SK-N-SH treated with all-trans-retinoic acid at 6 μM for 48 hours (cell line): ENCODE results near the gene LAMTOR4.

Source experiments
- ARNTL ChIP-seq: fragments of 450-650 bp; formaldehyde crosslinking; IDR thresholded peaks from 2 replicates; pipeline ENCODE4 v1.5.0; 2020; ENCODE audit warnings: low read depth, mild to moderate bottlenecking, moderate library complexity, borderline replicate concordance
- CSDC2 ChIP-seq: fragments of 250-450 bp; sonication (Bioruptor Pico); IDR thresholded peaks from 2 replicates; pipeline ENCODE4 v1.5.0; 2020; ENCODE audit warnings: mild to moderate bottlenecking, moderate library complexity
- GLIS3 ChIP-seq: fragments of 250-450 bp; sonication (Bioruptor Pico); IDR thresholded peaks from 2 replicates; pipeline ENCODE4 v1.5.0; 2020; ENCODE audit warnings: mild to moderate bottlenecking, moderate library complexity
- ISL1 ChIP-seq: fragments of 250-450 bp; sonication (Bioruptor Pico); IDR thresholded peaks from 2 replicates; pipeline ENCODE4 v2.1.2; 2022; ENCODE audit warnings: mild to moderate bottlenecking, moderate library complexity
- OSR1 ChIP-seq: fragments of 250-450 bp; sonication (Bioruptor Pico); IDR thresholded peaks from 2 replicates; pipeline ENCODE4 v1.8.0; 2022; ENCODE audit warnings: moderate library complexity, mild to moderate bottlenecking, inconsistent platforms
- SNAI2 ChIP-seq: fragments of 250-450 bp; sonication (Bioruptor Pico); IDR thresholded peaks from 2 replicates; pipeline ENCODE4 v1.5.0; 2020; ENCODE audit warnings: mild to moderate bottlenecking, moderate library complexity
- TCF4 ChIP-seq: fragments of 250-450 bp; sonication (Bioruptor Pico); IDR thresholded peaks from 2 replicates; pipeline ENCODE4 v1.8.0; 2021; ENCODE audit warnings: mild to moderate bottlenecking, moderate library complexity, borderline replicate concordance
- ZC3H10 ChIP-seq: fragments of 250-450 bp; sonication (Bioruptor Pico); IDR thresholded peaks from 2 replicates; pipeline ENCODE4 v1.5.1; 2021; ENCODE audit warnings: mild to moderate bottlenecking, moderate library complexity
- ZFP30 ChIP-seq: fragments of 450-650 bp; formaldehyde crosslinking; IDR thresholded peaks from 2 replicates; pipeline ENCODE4 v1.5.0; 2022; ENCODE audit warnings: mild to moderate bottlenecking, moderate library complexity
- ZNF565 ChIP-seq: fragments of 450-650 bp; formaldehyde crosslinking; conservative IDR thresholded peaks from 2 replicates; pipeline ENCODE4 v1.5.0; 2020; ENCODE audit warnings: low read depth, mild to moderate bottlenecking, moderate library complexity
- ZNF70 ChIP-seq: fragments of 450-650 bp; formaldehyde crosslinking; IDR thresholded peaks from 2 replicates; pipeline ENCODE4 v1.5.0; 2020; ENCODE audit warnings: mild to moderate bottlenecking, moderate library complexity
- ZNF8 ChIP-seq: fragments of 450-650 bp; formaldehyde crosslinking; IDR thresholded peaks from 2 replicates; pipeline ENCODE4 v1.5.0; 2020; ENCODE audit warnings: mild to moderate bottlenecking, moderate library complexity
- TF ChIP-seq, protein P1 (sequence below): fragments of 250-450 bp; sonication (Bioruptor Pico); IDR thresholded peaks from 2 replicates; pipeline ENCODE4 v1.8.0; 2020; ENCODE audit warnings: mild to moderate bottlenecking, moderate library complexity, borderline replicate concordance
- TF ChIP-seq, protein P2 (sequence below): fragments of 250-450 bp; sonication (Bioruptor Pico); IDR thresholded peaks from 2 replicates; pipeline ENCODE4 v1.5.1; 2020; ENCODE audit warnings: low read depth, mild to moderate bottlenecking, moderate library complexity

DNA sequence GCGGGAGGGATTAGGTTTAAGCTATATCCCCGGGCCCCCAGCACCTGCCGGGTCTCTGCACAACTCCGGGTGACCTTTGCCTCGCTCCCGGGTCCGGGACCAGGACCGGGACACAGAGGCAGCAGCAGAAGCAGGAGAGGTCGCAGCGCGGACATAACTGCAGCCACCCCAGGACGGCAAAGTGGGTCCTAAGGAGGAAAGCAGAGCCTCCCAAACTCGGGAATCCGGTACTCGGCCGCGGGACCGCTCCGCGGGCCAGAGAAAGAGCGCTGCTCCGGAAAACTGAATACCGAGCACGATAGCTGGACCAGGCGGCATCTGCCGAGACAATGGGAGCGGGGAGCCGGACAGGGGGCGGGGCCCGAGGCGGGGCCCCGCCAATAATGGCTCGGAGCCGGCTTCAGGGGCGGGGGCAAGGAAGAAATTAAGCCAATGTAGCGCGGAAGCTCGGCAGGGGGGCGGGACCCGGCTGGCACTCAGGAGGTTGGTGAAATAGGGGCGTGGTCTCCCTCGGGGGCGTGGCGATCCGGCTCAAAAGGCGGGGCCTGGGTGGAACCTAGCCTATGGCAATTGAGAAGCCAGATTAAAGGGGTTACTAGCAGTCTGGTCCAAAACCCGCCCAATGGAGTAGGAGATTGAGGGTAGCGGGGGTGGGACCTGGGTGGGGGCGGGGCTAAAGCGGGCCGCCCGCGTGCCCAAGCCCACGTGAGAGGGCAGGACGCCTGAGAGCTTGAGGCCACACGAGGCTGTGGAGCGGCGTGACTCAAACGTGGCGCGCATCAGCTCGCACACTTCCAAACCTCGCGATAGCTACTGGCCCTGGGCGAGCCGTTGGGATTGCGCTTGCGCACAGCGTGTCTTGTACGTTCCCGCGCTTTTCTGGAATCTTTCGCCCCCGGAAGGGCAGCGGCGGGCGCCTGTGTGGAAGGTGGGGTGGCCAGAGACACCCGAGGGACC, 28.6 kb downstream of the LAMTOR4 start, which contains the start of the genes GPC2 and STAG3:
- TF ChIP-seq CSDC2 (no peak), ZNF565 (CRISPR knock-in tag) (0 out of 2 replicates have a peak, but pooled peaks have one; percentile 38), SNAI2 (no peak), ZNF8 (CRISPR knock-in tag) (no peak), ZC3H10 (CRISPR knock-in tag) (no peak), ZFP30 (CRISPR knock-in tag) (no peak), TCF4 (no peak), GLIS3 (no peak), ZNF70 (peak; percentile 31; the same call in 1 of the 2 replicates), ARNTL (CRISPR knock-in tag) (peak; percentile 64; the same call in 1 of the 2 replicates), OSR1 (CRISPR knock-in tag) (no peak), ISL1 (CRISPR knock-in tag) (no peak)
- TF ChIP-seq, protein P1, sequence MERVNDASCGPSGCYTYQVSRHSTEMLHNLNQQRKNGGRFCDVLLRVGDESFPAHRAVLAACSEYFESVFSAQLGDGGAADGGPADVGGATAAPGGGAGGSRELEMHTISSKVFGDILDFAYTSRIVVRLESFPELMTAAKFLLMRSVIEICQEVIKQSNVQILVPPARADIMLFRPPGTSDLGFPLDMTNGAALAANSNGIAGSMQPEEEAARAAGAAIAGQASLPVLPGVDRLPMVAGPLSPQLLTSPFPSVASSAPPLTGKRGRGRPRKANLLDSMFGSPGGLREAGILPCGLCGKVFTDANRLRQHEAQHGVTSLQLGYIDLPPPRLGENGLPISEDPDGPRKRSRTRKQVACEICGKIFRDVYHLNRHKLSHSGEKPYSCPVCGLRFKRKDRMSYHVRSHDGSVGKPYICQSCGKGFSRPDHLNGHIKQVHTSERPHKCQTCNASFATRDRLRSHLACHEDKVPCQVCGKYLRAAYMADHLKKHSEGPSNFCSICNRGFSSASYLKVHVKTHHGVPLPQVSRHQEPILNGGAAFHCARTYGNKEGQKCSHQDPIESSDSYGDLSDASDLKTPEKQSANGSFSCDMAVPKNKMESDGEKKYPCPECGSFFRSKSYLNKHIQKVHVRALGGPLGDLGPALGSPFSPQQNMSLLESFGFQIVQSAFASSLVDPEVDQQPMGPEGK (CRISPR knock-in tag): no peak
- TF ChIP-seq, protein P2, sequence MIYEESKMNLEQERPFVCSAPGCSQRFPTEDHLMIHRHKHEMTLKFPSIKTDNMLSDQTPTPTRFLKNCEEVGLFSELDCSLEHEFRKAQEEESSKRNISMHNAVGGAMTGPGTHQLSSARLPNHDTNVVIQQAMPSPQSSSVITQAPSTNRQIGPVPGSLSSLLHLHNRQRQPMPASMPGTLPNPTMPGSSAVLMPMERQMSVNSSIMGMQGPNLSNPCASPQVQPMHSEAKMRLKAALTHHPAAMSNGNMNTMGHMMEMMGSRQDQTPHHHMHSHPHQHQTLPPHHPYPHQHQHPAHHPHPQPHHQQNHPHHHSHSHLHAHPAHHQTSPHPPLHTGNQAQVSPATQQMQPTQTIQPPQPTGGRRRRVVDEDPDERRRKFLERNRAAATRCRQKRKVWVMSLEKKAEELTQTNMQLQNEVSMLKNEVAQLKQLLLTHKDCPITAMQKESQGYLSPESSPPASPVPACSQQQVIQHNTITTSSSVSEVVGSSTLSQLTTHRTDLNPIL (CRISPR knock-in tag): no peak
